Keratinocyte (primary cell): ENCODE results near the gene BICDL1. TPM values are rescaled to one million over a fixed set of nuclear protein-coding genes. Genes with fewer than 3 reads are reported as not detected.

Experiments
- DNase-seq: peaks from one replicate; pipeline ENCODE4 v3.0.0-alpha.2; 2011; ENCODE audit warnings: low read depth, missing footprints, low spot score
- FAIRE-seq: peaks from 2 replicates; lab custom pipeline; 2011; peaks lifted over from hg19 to GRCh38; lab: Jason Lieb, UNC
- H2AFZ ChIP-seq: 2 replicates; pipeline ENCODE4 v1.6.0; 2012; ENCODE audit warnings: low read length, control low read depth, inconsistent platforms; ENCODE audit not compliant: control insufficient read depth
- H3K27ac ChIP-seq: 2 replicates; pipeline ENCODE4 v1.5.1; 2011; ENCODE audit warnings: low read length; ENCODE audit not compliant: control insufficient read depth, insufficient read depth
- H3K27me3 ChIP-seq: 3 replicates; pipeline ENCODE4 v1.6.0; 2011; ENCODE audit warnings: low read length; ENCODE audit not compliant: control insufficient read depth, insufficient read depth; ENCODE audit errors: extremely low read depth
- H3K36me3 ChIP-seq, 2 experiments: 2 replicates in 1 of 2; 3 replicates in 1 of 2; pipeline ENCODE4 v1.5.1; 2011; ENCODE audit warnings: low read length in 2 of 2, mild to moderate bottlenecking in 1 of 2; ENCODE audit not compliant: control insufficient read depth in 2 of 2, insufficient read depth in 2 of 2; ENCODE audit errors: extremely low read depth in 1 of 2
- H3K4me1 ChIP-seq: 3 replicates; pipeline ENCODE4 v1.5.1; 2011; ENCODE audit warnings: low read length; ENCODE audit not compliant: control insufficient read depth, insufficient read depth; ENCODE audit errors: extremely low read depth
- H3K4me2 ChIP-seq: 3 replicates; pipeline ENCODE4 v1.6.0; 2011; ENCODE audit warnings: low read depth, low read length; ENCODE audit not compliant: control insufficient read depth, insufficient read depth; ENCODE audit errors: extremely low read depth
- H3K4me3 ChIP-seq, 3 experiments: fragments of 200-600 bp in 1 of 3; sonication (generic) in 1 of 3; 2 replicates in 2 of 3; 3 replicates in 1 of 3; pipeline ENCODE4 v1.5.1; 2011 to 2016; ENCODE audit warnings: low read length in 3 of 3, mild to moderate bottlenecking in 3 of 3, control low read depth in 2 of 3, inconsistent platforms in 1 of 3, low read depth in 1 of 3, mixed read lengths in 1 of 3, mixed run types in 1 of 3, moderate library complexity in 1 of 3; ENCODE audit not compliant: control insufficient read depth in 2 of 3, insufficient read depth in 2 of 3; ENCODE audit errors: extremely low read depth in 1 of 3
- H3K79me2 ChIP-seq: 2 replicates; pipeline ENCODE4 v1.6.0; 2012; ENCODE audit warnings: low read length; ENCODE audit not compliant: control insufficient read depth, insufficient read depth
- H3K9ac ChIP-seq: 3 replicates; pipeline ENCODE4 v1.6.0; 2011; ENCODE audit warnings: low read length; ENCODE audit not compliant: control insufficient read depth, insufficient read depth; ENCODE audit errors: extremely low read depth
- H3K9me1 ChIP-seq: 3 replicates; pipeline ENCODE4 v1.6.0; 2011; ENCODE audit warnings: low read length; ENCODE audit not compliant: control insufficient read depth, insufficient read depth; ENCODE audit errors: extremely low read depth
- H3K9me3 ChIP-seq: 2 replicates; pipeline ENCODE4 v1.5.1; 2012; ENCODE audit warnings: low read depth, low read length; ENCODE audit not compliant: control insufficient read depth
- H4K20me1 ChIP-seq: 3 replicates; pipeline ENCODE4 v1.6.0; 2011; ENCODE audit warnings: low read length; ENCODE audit not compliant: control insufficient read depth, insufficient read depth; ENCODE audit errors: extremely low read depth
- CTCF ChIP-seq, 3 experiments: IDR thresholded peaks in 1 of 3; conservative IDR thresholded peaks in 1 of 3; optimal IDR thresholded peaks in 1 of 3; 2 replicates in 2 of 3; 3 replicates in 1 of 3; pipeline versions ENCODE3 to v1.5.1; 2011; ENCODE audit warnings: low read length in 3 of 3, mild to moderate bottlenecking in 3 of 3, moderate library complexity in 2 of 3, control low read depth in 1 of 3, inconsistent platforms in 1 of 3; ENCODE audit not compliant: insufficient read depth in 2 of 3; ENCODE audit errors: extremely low read depth in 1 of 3
- EZH2 ChIP-seq: IDR thresholded peaks from one replicate; pipeline ENCODE4 v1.6.1; 2012; ENCODE audit warnings: inconsistent platforms, mild to moderate bottlenecking, low read length, moderate library complexity
- dilution Hi-C: fragments of 300-500 bp; cut with MboI; formaldehyde crosslinking; loops from one replicate; pipeline ENCODE4 v1.7.0; 2020; ENCODE audit warnings: low sequenced_read_pairs; ENCODE audit not compliant: extremely low pct_ligation_motif_present
- polyA plus RNA-seq, 5 experiments: library from polyadenylated mRNA; depleted of rRNA in 3 of 5; stranded (reverse) in 3 of 5; stranded (forward) in 1 of 5; unstranded in 1 of 5; fragments of >200 nt; gene quantifications; 1 replicate in 1 of 5; 2 replicates in 3 of 5; 3 replicates in 1 of 5; pipeline versions ENCODE4 v1.2.1 to v1.2.3, GENCODE V29; 2011 to 2012; ENCODE audit warnings: missing spikeins in 2 of 5, low read depth in 1 of 5, low replicate concordance in 1 of 5

Gene BICDL1
- polyA plus RNA-seq, 1 donor (not counting 4 experiments of a cell fraction or from before 2014, with no cell fraction given): 6.4 TPM

GRCh38 chr12:120125029-120125428 is 136.0 kb downstream of the BICDL1 start:
- DNase-seq: no peak
- no peaks in the 10 kb centered on the region for H3K4me1 ChIP-seq
- no peak overlapping the region for H3K4me3 ChIP-seq
- no peak overlapping the region for H2AFZ ChIP-seq
- H3K36me3 ChIP-seq: peaks cover 17 to 27% of the 10 kb centered on the region in 2 experiments
- TF ChIP-seq EZH2 (no peak), CTCF (optimal IDR thresholded peaks at IDR 0.05 in 1 of 3, IDR thresholded peaks at IDR 0.05 in 1 of 3, conservative IDR thresholded peaks at IDR 0.05 in 1 of 3; ENCODE audit: extremely low read depth in 1 of 3, insufficient read depth in 2 of 3, low read length in 3 of 3) (no peak)
- H3K4me2 ChIP-seq: no peak overlapping the region
- H3K27ac ChIP-seq: no peak overlapping the region
- FAIRE-seq: no peak
- no peaks in the 10 kb centered on the region for H3K9me1 ChIP-seq
- no peaks in the 10 kb centered on the region for H4K20me1 ChIP-seq
- H3K9me3 ChIP-seq: no peaks in the 10 kb centered on the region
- no peak overlapping the region for H3K9ac ChIP-seq
- dilution Hi-C loops: no loop called here
- no peaks in the 10 kb centered on the region for H3K27me3 ChIP-seq
- H3K79me2 ChIP-seq: no peaks in the 10 kb centered on the region

- Histone ChIP-seq H3K9me1 (no peaks in the 10 kb centered on the region), H3K9me3 (no peaks in the 10 kb centered on the region), H3K79me2 (no peaks in the 10 kb centered on the region), H3K4me1 (no peaks in the 10 kb centered on the region), H3K27me3 (no peaks in the 10 kb centered on the region), H2AFZ (no peak overlapping the region), H3K36me3 (peaks cover 25 to 37% of the 10 kb centered on the region in 2 experiments), H4K20me1 (no peaks in the 10 kb centered on the region), H3K9ac (no peak overlapping the region), H3K4me3 (no peak overlapping the region), H3K4me2 (no peak overlapping the region), H3K27ac (no peak overlapping the region)
- DNase-seq: no peak
- dilution Hi-C loops: no loop called here
- TF ChIP-seq EZH2: no peak
- TF ChIP-seq CTCF (optimal IDR thresholded peaks at IDR 0.05 in 1 of 3, IDR thresholded peaks at IDR 0.05 in 1 of 3, conservative IDR thresholded peaks at IDR 0.05 in 1 of 3; ENCODE audit: extremely low read depth in 1 of 3, insufficient read depth in 2 of 3, low read length in 3 of 3): no peak
- no peak for FAIRE-seq
Observed at GRCh38 chr12:120125792-120126634, 137.0 kb downstream of the BICDL1 start.
